Left lung (tissue), 14 donors: Measurements from ENCODE around the gene CAPZB. TPM values are rescaled to one million over a fixed set of nuclear protein-coding genes. Genes with fewer than 3 reads are reported as not detected.

Experiments used
- ATAC-seq: fragments of 200-7000 bp; cut with Tn5 transposase; one replicate; pipeline ENCODE4 v1.9.1; 2020; ENCODE audit warnings: moderate library complexity
- DNase-seq, 4 donors: peaks; one replicate each; pipeline ENCODE4 v3.0.0-alpha.2; 2013 to 2020
- H3K27ac ChIP-seq, 2 donors: fragments of 200-600 bp; sonication (generic) in 1 of 2; one replicate each; pipeline versions ENCODE4 v1.5.0 to v1.8.0; 2020 to 2021
- H3K27me3 ChIP-seq, 2 donors: fragments of 200-600 bp; sonication (generic) in 1 of 2; one replicate each; pipeline versions ENCODE4 v1.5.0 to v1.8.0; 2020 to 2021
- H3K36me3 ChIP-seq, 2 donors: fragments of 200-600 bp; sonication (generic) in 1 of 2; one replicate each; pipeline versions ENCODE4 v1.5.0 to v1.8.0; 2020 to 2021
- H3K4me1 ChIP-seq, 2 donors: fragments of 200-600 bp; one replicate each; pipeline ENCODE4 v1.8.0; 2021
- H3K4me3 ChIP-seq, 2 donors: fragments of 200-600 bp; sonication (generic) in 1 of 2; one replicate each; pipeline versions ENCODE4 v1.5.0 to v1.8.0; 2020 to 2021; ENCODE audit warnings: mild to moderate bottlenecking in 1 of 2
- H3K9me3 ChIP-seq, 2 donors: fragments of 200-600 bp; sonication (generic) in 1 of 2; one replicate each; pipeline versions ENCODE4 v1.5.0 to v1.8.0; 2020 to 2021
- intact Hi-C, 2 donors: fragments of 100-400 bp; cut with DNase I; formaldehyde crosslinking; loops; one replicate each; pipeline versions ENCODE4 v1.11.2 to v1.14.2; 2022
- long read RNA-seq, 12 donors: library from polyadenylated mRNA in 2 of 12; unstranded in 2 of 12; transcript quantifications; one replicate each; pipeline ENCODE4 v2.0.0 and lab custom pipeline, GENCODE V29; 2019 to 2026
- polyA plus RNA-seq, 6 donors: library from polyadenylated mRNA; unstranded; fragments of 120-200 nt; gene quantifications; one replicate each; pipeline ENCODE4 v1.2.1, GENCODE V29; 2013; ENCODE audit not compliant: insufficient read length in 6 of 6
- total RNA-seq, 2 donors: library from RNA; stranded (reverse); fragmentation: NEBNext Ultra II Directional; extraction: Animal tissue kit (Norgen Biotek cat#: 25700); gene quantifications; one replicate each; pipeline ENCODE4 v1.2.1, GENCODE V29; 2021
- TF ChIP-seq, protein P1 (sequence below), 2 donors: fragments of 200-600 bp; sonication (generic) in 1 of 2; IDR thresholded peaks; one replicate each; pipeline versions ENCODE4 v1.5.0 to v1.8.0; 2021; ENCODE audit warnings: antibody characterized with exemption in 2 of 2
- donor health status: DM: no; HTN: yes; CAD: no.
- donor health status: DM: no; HTN: no; CAD: no.

CAPZB gene
- total RNA-seq (100 to 1,000 TPM; 293 to 327 TPM), polyA plus RNA-seq (100 to 1,000 TPM; 223 to 291 (median 251) TPM)
- long read RNA-seq, donor 1, transcript CAPZB-201 (9 exons, 858 nt): major isoform, 103 of 154 reads
- long read RNA-seq, donor 1, transcript CAPZB-204 (8 exons, 1,568 nt): minor isoform, 15 of 154 reads
- long read RNA-seq, donor 1, partial matches to known transcripts: 35 of 154 reads
- long read RNA-seq, donor 1, other reads (novel, unspliced or antisense): 0 of 154 reads
- long read RNA-seq, donor 2, transcript CAPZB-201 (9 exons, 858 nt): major isoform, 85 of 134 reads
- long read RNA-seq, donor 2, transcript CAPZB-204 (8 exons, 1,568 nt): minor isoform, 15 of 134 reads
- long read RNA-seq, donor 2, partial matches to known transcripts: 32 of 134 reads
- long read RNA-seq, donor 2, other reads (novel, unspliced or antisense): 0 of 134 reads
- long read RNA-seq, donor 3, transcript CAPZB-204 (8 exons, 1,568 nt): minor isoform, 5 of 92 reads
- long read RNA-seq, donor 3, transcript CAPZB-201 (9 exons, 858 nt): major isoform, 79 of 92 reads
- long read RNA-seq, donor 3, partial matches to known transcripts: 7 of 92 reads
- long read RNA-seq, donor 3, other reads (novel, unspliced or antisense): 0 of 92 reads
- long read RNA-seq, donor 4, transcript CAPZB-201 (9 exons, 858 nt): major isoform, 159 of 194 reads
- long read RNA-seq, donor 4, transcript CAPZB-208 (5 exons, 660 nt): minor isoform, 6 of 194 reads
- long read RNA-seq, donor 4, transcript CAPZB-204 (8 exons, 1,568 nt): minor isoform, 8 of 194 reads
- long read RNA-seq, donor 4, partial matches to known transcripts: 9 of 194 reads
- long read RNA-seq, donor 4, other reads (novel, unspliced or antisense): 9 of 194 reads
- long read RNA-seq, donor 5, transcript CAPZB-204 (8 exons, 1,568 nt): minor isoform, 10 of 104 reads
- long read RNA-seq, donor 5, transcript CAPZB-201 (9 exons, 858 nt): major isoform, 79 of 104 reads
- long read RNA-seq, donor 5, partial matches to known transcripts: 15 of 104 reads
- long read RNA-seq, donor 5, other reads (novel, unspliced or antisense): 0 of 104 reads
- long read RNA-seq, donor 6, transcript CAPZB-204 (8 exons, 1,568 nt): minor isoform, 8 of 96 reads
- long read RNA-seq, donor 6, transcript CAPZB-201 (9 exons, 858 nt): major isoform, 71 of 96 reads
- long read RNA-seq, donor 6, partial matches to known transcripts: 16 of 96 reads
- long read RNA-seq, donor 6, other reads (novel, unspliced or antisense): 0 of 96 reads
- long read RNA-seq, donor 7, transcript CAPZB-201 (9 exons, 858 nt): major isoform, 35 of 42 reads
- long read RNA-seq, donor 7, transcript CAPZB-204 (8 exons, 1,568 nt): minor isoform, 5 of 42 reads
- long read RNA-seq, donor 7, partial matches to known transcripts: 0 of 42 reads
- long read RNA-seq, donor 7, other reads (novel, unspliced or antisense): 0 of 42 reads
- long read RNA-seq, donor 8, transcript CAPZB-204 (8 exons, 1,568 nt): minor isoform, 11 of 131 reads
- long read RNA-seq, donor 8, transcript CAPZB-201 (9 exons, 858 nt): major isoform, 93 of 131 reads
- long read RNA-seq, donor 8, partial matches to known transcripts: 23 of 131 reads
- long read RNA-seq, donor 8, other reads (novel, unspliced or antisense): 0 of 131 reads
- long read RNA-seq, donor 9: 0 reads
- long read RNA-seq, donor 10, transcript CAPZB-204 (8 exons, 1,568 nt): minor isoform, 10 of 216 reads
- long read RNA-seq, donor 10, transcript CAPZB-208 (5 exons, 660 nt): minor isoform, 6 of 216 reads
- long read RNA-seq, donor 10, transcript CAPZB-201 (9 exons, 858 nt): major isoform, 178 of 216 reads
- long read RNA-seq, donor 10, partial matches to known transcripts: 8 of 216 reads
- long read RNA-seq, donor 10, other reads (novel, unspliced or antisense): 10 of 216 reads
- long read RNA-seq, donor 11, transcript CAPZB-204 (8 exons, 1,568 nt): minor isoform, 6 of 130 reads
- long read RNA-seq, donor 11, transcript CAPZB-203 (10 exons, 1,686 nt): minor isoform, 14 of 130 reads
- long read RNA-seq, donor 11, transcript CAPZB-201 (9 exons, 858 nt): major isoform, 78 of 130 reads
- long read RNA-seq, donor 11, partial matches to known transcripts: 31 of 130 reads
- long read RNA-seq, donor 11, other reads (novel, unspliced or antisense): 0 of 130 reads
- long read RNA-seq, donor 12, transcript CAPZB-201 (9 exons, 858 nt): major isoform, 72 of 88 reads
- long read RNA-seq, donor 12, transcript CAPZB-204 (8 exons, 1,568 nt): minor isoform, 8 of 88 reads
- long read RNA-seq, donor 12, partial matches to known transcripts: 7 of 88 reads
- long read RNA-seq, donor 12, other reads (novel, unspliced or antisense): 0 of 88 reads

DNA sequence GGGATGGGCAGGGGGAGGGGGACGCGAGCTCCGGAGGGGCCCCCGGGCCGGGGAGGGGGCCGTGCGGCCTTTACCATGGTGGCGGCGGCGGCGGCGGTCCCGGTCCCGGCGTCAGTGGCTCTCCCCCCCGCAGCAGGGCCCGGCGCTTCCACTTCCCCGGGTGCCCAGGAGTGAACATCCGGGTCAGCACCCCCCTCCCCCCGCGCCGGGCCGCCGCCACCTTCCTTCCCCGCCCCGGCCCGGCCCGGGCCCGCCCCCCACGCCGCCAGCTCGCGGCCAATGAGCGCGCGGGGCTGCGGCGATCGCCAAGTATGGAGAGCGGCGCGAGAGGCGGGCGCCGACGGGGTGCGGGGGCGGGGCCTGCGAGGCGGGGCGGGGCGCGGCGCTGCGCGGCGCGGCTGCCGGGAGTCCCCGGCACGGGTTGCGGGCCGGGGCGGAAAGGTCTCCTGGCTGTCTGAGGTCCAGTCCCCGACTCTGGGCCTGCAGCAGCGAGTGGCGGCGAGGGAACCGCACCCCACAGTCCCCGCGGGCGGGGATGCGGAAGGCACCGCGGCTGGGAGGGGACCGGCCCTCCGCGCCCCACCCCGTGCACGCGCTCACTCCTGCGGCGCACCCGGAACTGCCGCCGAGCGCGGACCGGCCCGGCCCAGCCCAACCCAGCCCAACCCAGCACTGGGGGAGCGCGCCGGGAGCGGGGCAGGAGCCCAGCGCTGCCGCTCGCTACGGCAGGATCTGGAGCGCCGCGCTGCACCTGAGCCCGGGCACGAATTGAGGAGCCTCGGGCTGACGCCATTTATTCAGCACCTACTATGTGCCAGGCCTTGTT, at the start of gene CAPZB:
TSS of gene CAPZB (minus strand) at position 178 of the 826 bp plus-strand sequence. CDS start at position 77, 101 bp downstream.
- Histone ChIP-seq H3K27me3 (no peaks in the 10 kb centered on the region), H3K4me3 (peak within 1 kb of the TSS; percentile 96 to 98), H3K36me3 (peaks cover 0 to 11% of the 10 kb centered on the region in 2 donors), H3K4me1 (peaks cover 26 to 59% of the 10 kb centered on the region in 2 donors), H3K9me3 (no peaks in the 10 kb centered on the region), H3K27ac (peak within 1 kb of the TSS; percentile 96 to 98)
- TF ChIP-seq, protein P1, sequence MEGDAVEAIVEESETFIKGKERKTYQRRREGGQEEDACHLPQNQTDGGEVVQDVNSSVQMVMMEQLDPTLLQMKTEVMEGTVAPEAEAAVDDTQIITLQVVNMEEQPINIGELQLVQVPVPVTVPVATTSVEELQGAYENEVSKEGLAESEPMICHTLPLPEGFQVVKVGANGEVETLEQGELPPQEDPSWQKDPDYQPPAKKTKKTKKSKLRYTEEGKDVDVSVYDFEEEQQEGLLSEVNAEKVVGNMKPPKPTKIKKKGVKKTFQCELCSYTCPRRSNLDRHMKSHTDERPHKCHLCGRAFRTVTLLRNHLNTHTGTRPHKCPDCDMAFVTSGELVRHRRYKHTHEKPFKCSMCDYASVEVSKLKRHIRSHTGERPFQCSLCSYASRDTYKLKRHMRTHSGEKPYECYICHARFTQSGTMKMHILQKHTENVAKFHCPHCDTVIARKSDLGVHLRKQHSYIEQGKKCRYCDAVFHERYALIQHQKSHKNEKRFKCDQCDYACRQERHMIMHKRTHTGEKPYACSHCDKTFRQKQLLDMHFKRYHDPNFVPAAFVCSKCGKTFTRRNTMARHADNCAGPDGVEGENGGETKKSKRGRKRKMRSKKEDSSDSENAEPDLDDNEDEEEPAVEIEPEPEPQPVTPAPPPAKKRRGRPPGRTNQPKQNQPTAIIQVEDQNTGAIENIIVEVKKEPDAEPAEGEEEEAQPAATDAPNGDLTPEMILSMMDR (IDR thresholded peaks at IDR 0.05): no peak
- peak; percentile 83 to 98 (median 94) for DNase-seq
- intact Hi-C loops: no loop called here
- peak; percentile 89 for ATAC-seq

DNA sequence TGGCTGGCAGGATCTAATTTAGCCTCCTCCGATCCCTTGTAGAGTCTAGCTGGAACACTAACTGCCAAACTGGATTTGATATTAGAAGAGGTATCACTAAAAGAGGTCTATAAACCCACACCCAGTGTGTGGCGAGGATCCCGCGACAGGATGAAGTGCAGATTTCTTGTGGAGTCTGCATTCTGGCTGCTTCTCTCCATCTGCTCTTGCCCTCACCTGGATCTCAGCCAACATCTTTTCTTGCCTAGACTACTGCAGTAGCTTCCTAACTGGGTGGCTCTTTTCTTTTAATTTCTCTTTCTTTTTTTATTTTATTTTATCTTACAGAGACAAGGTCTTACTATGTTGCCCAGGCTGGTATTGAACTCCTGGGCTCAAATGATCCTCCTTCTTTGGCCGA, 48.9 kb upstream of the CAPZB start:
- no peak overlapping the region for H3K4me3 ChIP-seq
- DNase-seq: no peak
- intact Hi-C loops: no loop called here
- H3K36me3 ChIP-seq: no peaks in the 10 kb centered on the region
- H3K27ac ChIP-seq: no peak overlapping the region
- H3K27me3 ChIP-seq: no peaks in the 10 kb centered on the region
- TF ChIP-seq, protein P1 (IDR thresholded peaks at IDR 0.05): no peak
- ATAC-seq: no peak
- H3K4me1 ChIP-seq: no peaks in the 10 kb centered on the region
- peaks cover 0 to 16% of the 10 kb centered on the region in 2 donors for H3K9me3 ChIP-seq

DNA sequence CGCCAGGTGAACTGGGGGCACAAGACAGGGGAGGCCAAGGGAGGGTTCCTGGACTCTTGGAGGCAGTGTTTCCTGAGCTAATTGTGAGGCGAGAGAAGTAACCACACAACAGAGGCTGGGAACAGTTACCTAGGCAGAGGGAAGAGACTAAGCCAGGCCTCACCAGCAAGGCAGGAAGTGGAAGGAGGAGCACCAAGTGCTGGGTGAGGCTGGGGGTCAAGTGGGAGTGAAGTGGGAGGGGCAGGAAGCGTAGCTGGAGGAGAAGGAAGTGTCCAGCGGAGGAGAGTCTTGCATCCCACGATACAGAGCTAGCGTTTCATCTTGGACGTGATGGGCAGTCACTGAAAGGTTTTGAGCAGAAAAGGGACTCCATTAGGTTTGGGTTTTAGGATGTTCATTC, 48.3 kb upstream of the CAPZB start:
- intact Hi-C loops: no loop called here
- Histone ChIP-seq H3K4me3 (no peak overlapping the region), H3K36me3 (no peaks in the 10 kb centered on the region), H3K9me3 (peaks cover 0 to 16% of the 10 kb centered on the region in 2 donors), H3K27ac (no peak overlapping the region), H3K27me3 (no peaks in the 10 kb centered on the region), H3K4me1 (no peaks in the 10 kb centered on the region)
- DNase-seq: peak in 1 of 4 donors; percentile 40
- TF ChIP-seq, protein P1 (IDR thresholded peaks at IDR 0.05): no peak
- peak; percentile 68 for ATAC-seq
